Peyer's patch (tissue), 4 donors: ENCODE results near the gene KAT2A. TPM values are rescaled to one million over a fixed set of nuclear protein-coding genes. Genes with fewer than 3 reads are reported as not detected.

Source experiments
- DNase-seq, 3 donors: peaks; one replicate each; pipeline ENCODE4 v3.0.0-alpha.2; 2017 to 2019
- H3K27ac ChIP-seq, 4 donors: fragments of 200-600 bp; sonication (generic); one replicate each; pipeline ENCODE4 v1.5.1; 2016 to 2019
- H3K27me3 ChIP-seq, 2 donors: fragments of 200-600 bp; sonication (generic); one replicate each; pipeline ENCODE4 v1.5.1; 2019
- H3K36me3 ChIP-seq, 3 donors: fragments of 200-600 bp; sonication (generic); one replicate each; pipeline ENCODE4 v1.5.1; 2016 to 2019
- H3K4me1 ChIP-seq, 4 donors: fragments of 200-600 bp; sonication (generic); one replicate each; pipeline ENCODE4 v1.5.1; 2016 to 2019
- H3K4me3 ChIP-seq, 4 donors: fragments of 200-600 bp; sonication (generic); 1 replicate in 3 of 4; 2 replicates in 1 of 4; pipeline ENCODE4 v1.5.1; 2016 to 2019; ENCODE audit warnings: mild to moderate bottlenecking in 1 of 4
- H3K9me3 ChIP-seq, 4 donors: fragments of 200-600 bp; sonication (generic); one replicate each; pipeline ENCODE4 v1.5.1; 2016 to 2019; ENCODE audit warnings: mild to moderate bottlenecking in 1 of 4
- POLR2A ChIP-seq, 2 donors: fragments of 450-650 bp; IDR thresholded peaks; one replicate each; pipeline ENCODE4 v1.5.1; 2017; ENCODE audit warnings: antibody characterized with exemption in 2 of 2, mild to moderate bottlenecking in 2 of 2, moderate library complexity in 2 of 2
- total RNA-seq, 4 donors: library from RNA; depleted of rRNA; stranded (reverse); fragments of >200 nt; gene quantifications; one replicate each; pipeline ENCODE4 v1.1.0, GENCODE V29; 2016
- TF ChIP-seq, protein P1 (sequence below), 6 experiments: fragments of 450-650 bp in 4 of 6; fragments of 200-600 bp in 2 of 6; sonication (generic) in 1 of 6; IDR thresholded peaks; one replicate each; pipeline ENCODE4 v1.5.1; 2017 to 2019; ENCODE audit warnings: antibody characterized with exemption in 6 of 6, mild to moderate bottlenecking in 3 of 6, moderate library complexity in 1 of 6

The KAT2A gene
- total RNA-seq, 4 donors from 2014 or later = 9.8 to 172 (median 38.4) TPM

- Histone ChIP-seq H3K4me1 (peaks cover 0 to 19% (median 13%) of the 10 kb centered on the region in 4 donors), H3K9me3 (no peaks in the 10 kb centered on the region), H3K36me3 (no peaks in the 10 kb centered on the region), H3K27me3 (no peaks in the 10 kb centered on the region), H3K27ac (peak overlapping the region; percentile 87 to 96 (median 93)), H3K4me3 (peak overlapping the region in 2 of 4 donors; percentile 59 to 60)
- DNase-seq = peak in 1 of 3 donors; percentile 53
- TF ChIP-seq, protein P1, sequence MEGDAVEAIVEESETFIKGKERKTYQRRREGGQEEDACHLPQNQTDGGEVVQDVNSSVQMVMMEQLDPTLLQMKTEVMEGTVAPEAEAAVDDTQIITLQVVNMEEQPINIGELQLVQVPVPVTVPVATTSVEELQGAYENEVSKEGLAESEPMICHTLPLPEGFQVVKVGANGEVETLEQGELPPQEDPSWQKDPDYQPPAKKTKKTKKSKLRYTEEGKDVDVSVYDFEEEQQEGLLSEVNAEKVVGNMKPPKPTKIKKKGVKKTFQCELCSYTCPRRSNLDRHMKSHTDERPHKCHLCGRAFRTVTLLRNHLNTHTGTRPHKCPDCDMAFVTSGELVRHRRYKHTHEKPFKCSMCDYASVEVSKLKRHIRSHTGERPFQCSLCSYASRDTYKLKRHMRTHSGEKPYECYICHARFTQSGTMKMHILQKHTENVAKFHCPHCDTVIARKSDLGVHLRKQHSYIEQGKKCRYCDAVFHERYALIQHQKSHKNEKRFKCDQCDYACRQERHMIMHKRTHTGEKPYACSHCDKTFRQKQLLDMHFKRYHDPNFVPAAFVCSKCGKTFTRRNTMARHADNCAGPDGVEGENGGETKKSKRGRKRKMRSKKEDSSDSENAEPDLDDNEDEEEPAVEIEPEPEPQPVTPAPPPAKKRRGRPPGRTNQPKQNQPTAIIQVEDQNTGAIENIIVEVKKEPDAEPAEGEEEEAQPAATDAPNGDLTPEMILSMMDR (IDR thresholded peaks at IDR 0.05) = no peak
- no peak for TF ChIP-seq POLR2A (IDR thresholded peaks at IDR 0.05)
These were observed 9.9 kb downstream of the KAT2A start for GRCh38 chr17:42111265-42111636.

GRCh38 chr17:42110301-42111264, 10.6 kb downstream of the KAT2A start:
- Histone ChIP-seq H3K4me1 (peaks cover 0 to 19% (median 12%) of the 10 kb centered on the region in 4 donors), H3K27ac (peak overlapping the region in 1 of 4 donors; percentile 7), H3K27me3 (no peaks in the 10 kb centered on the region), H3K36me3 (peaks cover 0 to 2% (median 0%) of the 10 kb centered on the region in 3 donors), H3K9me3 (no peaks in the 10 kb centered on the region), H3K4me3 (no peak overlapping the region)
- no peak for TF ChIP-seq POLR2A (IDR thresholded peaks at IDR 0.05)
- TF ChIP-seq, protein P1 (IDR thresholded peaks at IDR 0.05) = no peak
- peak in 1 of 3 donors; percentile 42 for DNase-seq

GRCh38 chr17:42109086-42109485, 12.1 kb downstream of the KAT2A start:
- peaks cover 0 to 13% (median 0%) of the 10 kb centered on the region in 3 donors for H3K36me3 ChIP-seq
- no peak overlapping the region for H3K4me3 ChIP-seq
- no peaks in the 10 kb centered on the region for H3K9me3 ChIP-seq
- peaks cover 0 to 19% (median 12%) of the 10 kb centered on the region in 4 donors for H3K4me1 ChIP-seq
- TF ChIP-seq POLR2A (IDR thresholded peaks at IDR 0.05) = no peak
- TF ChIP-seq, protein P1 (IDR thresholded peaks at IDR 0.05) = no peak
- no peaks in the 10 kb centered on the region for H3K27me3 ChIP-seq
- no peak overlapping the region for H3K27ac ChIP-seq
- DNase-seq = no peak

- H3K27ac ChIP-seq = peak overlapping the region in 2 of 4 donors; percentile 19 to 33
- H3K4me3 ChIP-seq = peak overlapping the region in 3 of 4 donors; percentile 9 to 38 (median 33)
- no peaks in the 10 kb centered on the region for H3K9me3 ChIP-seq
- peaks cover 0 to 14% (median 9%) of the 10 kb centered on the region in 4 donors for H3K4me1 ChIP-seq
- TF ChIP-seq, protein P1 (IDR thresholded peaks at IDR 0.05) = no peak
- TF ChIP-seq POLR2A (IDR thresholded peaks at IDR 0.05) = no peak
- DNase-seq = peak; percentile 85 to 96 (median 94)
- H3K36me3 ChIP-seq = peaks cover 0 to 15% (median 0%) of the 10 kb centered on the region in 3 donors
- no peaks in the 10 kb centered on the region for H3K27me3 ChIP-seq
These were observed 13.3 kb downstream of the KAT2A start for GRCh38 chr17:42107597-42108576.

DNA sequence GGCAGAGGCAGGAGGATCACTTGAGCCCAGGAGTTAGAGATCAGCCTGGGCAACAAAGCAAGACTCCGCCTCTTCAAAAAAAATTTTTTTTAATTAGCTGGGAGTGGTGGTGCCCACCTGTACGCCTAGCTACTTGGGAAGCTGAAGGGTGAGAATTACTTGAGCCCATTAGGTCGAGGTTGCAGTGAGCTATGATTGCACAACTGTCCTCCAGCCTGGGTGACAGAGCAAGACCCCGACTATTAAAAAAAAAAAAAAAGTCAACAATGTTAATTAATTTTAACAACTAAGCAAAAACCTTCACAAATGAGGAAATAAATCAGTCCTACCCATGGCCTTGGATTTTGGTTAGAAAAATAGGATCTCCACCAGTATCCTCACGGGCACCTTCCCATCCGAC, 14.0 kb downstream of the KAT2A start:
- Histone ChIP-seq H3K4me3 (peak overlapping the region in 3 of 4 donors; percentile 9 to 38 (median 33)), H3K27me3 (no peaks in the 10 kb centered on the region), H3K4me1 (peaks cover 0 to 11% (median 6%) of the 10 kb centered on the region in 4 donors), H3K9me3 (no peaks in the 10 kb centered on the region), H3K27ac (peak overlapping the region in 1 of 4 donors; percentile 33), H3K36me3 (peaks cover 0 to 15% (median 0%) of the 10 kb centered on the region in 3 donors)
- no peak for TF ChIP-seq POLR2A (IDR thresholded peaks at IDR 0.05)
- TF ChIP-seq, protein P1 (IDR thresholded peaks at IDR 0.05) = no peak
- no peak for DNase-seq
